Activated T-cell treated with anti-CD3 and anti-CD28 coated beads for 24 hours (primary cell): ENCODE data around the gene LRRIQ1.
"Not testable (repeated sequence)": the region's sequence is repeated elsewhere in the genome, so short reads cannot be mapped to it uniquely, and the experiment has no call there.

Source experiments
- DNase-seq: peaks from one replicate; pipeline ENCODE4 v3.0.0-alpha.2; 2020; ENCODE audit warnings: low read depth

LRRIQ1 gene

GRCh38 chr12:85186236-85186635, 150.1 kb downstream of the LRRIQ1 start:
- no peak for DNase-seq

- DNase-seq: no peak
Measured at GRCh38 chr12:85188619-85189018, 152.5 kb downstream of the LRRIQ1 start.

GRCh38 chr12:85190728-85191127, 154.6 kb downstream of the LRRIQ1 start:
- no peak for DNase-seq

GRCh38 chr12:85203809-85204208, 167.7 kb downstream of the LRRIQ1 start:
- DNase-seq: not testable (repeated sequence)

GRCh38 chr12:85206543-85206942, 170.4 kb downstream of the LRRIQ1 start:
- no peak for DNase-seq

GRCh38 chr12:85224339-85224738, 188.2 kb downstream of the LRRIQ1 start:
- DNase-seq: not testable (repeated sequence)

- no peak for DNase-seq
Measured at GRCh38 chr12:85225501-85225900, 189.3 kb downstream of the LRRIQ1 start.

GRCh38 chr12:85237327-85237726, 201.2 kb downstream of the LRRIQ1 start:
- DNase-seq: no peak

- no peak for DNase-seq
Measured at GRCh38 chr12:85244561-85244960, 208.4 kb downstream of the LRRIQ1 start.

- no peak for DNase-seq
Measured at GRCh38 chr12:85253853-85254252, 217.7 kb downstream of the LRRIQ1 start.

GRCh38 chr12:85257671-85258070, 221.5 kb downstream of the LRRIQ1 start:
- DNase-seq: no peak

- DNase-seq: no peak
Measured at GRCh38 chr12:85260447-85260846, 224.3 kb downstream of the LRRIQ1 start.

- no peak for DNase-seq
Measured at GRCh38 chr12:85260896-85261295, 224.7 kb downstream of the LRRIQ1 start.

GRCh38 chr12:85266356-85266755, 230.2 kb downstream of the LRRIQ1 start:
- no peak for DNase-seq

GRCh38 chr12:85273381-85274314, 237.5 kb downstream of the LRRIQ1 start:
- DNase-seq: no peak

- no peak for DNase-seq
Measured at GRCh38 chr12:85274315-85274651, 238.1 kb downstream of the LRRIQ1 start.

- DNase-seq: no peak
Measured at GRCh38 chr12:85275374-85275773, 239.2 kb downstream of the LRRIQ1 start.

- no peak for DNase-seq
Measured at GRCh38 chr12:85277191-85277590, 241.0 kb downstream of the LRRIQ1 start.

GRCh38 chr12:85277900-85278597, 241.9 kb downstream of the LRRIQ1 start:
- no peak for DNase-seq

- no peak for DNase-seq
Measured at GRCh38 chr12:85278598-85279448, 242.7 kb downstream of the LRRIQ1 start.

- no peak for DNase-seq
Measured at GRCh38 chr12:85279449-85280164, 243.5 kb downstream of the LRRIQ1 start.
